Esophagus (tissue), 2 donors: ENCODE measurements around the gene KCTD5. TPM values are rescaled to one million over a fixed set of nuclear protein-coding genes. Genes with fewer than 3 reads are reported as not detected.
"Not testable (repeated sequence)": the region's sequence is repeated elsewhere in the genome, so short reads cannot be mapped to it uniquely, and the experiment has no call there.

ENCODE experiments used
- H3K27ac ChIP-seq, 2 donors: one replicate each; pipeline ENCODE4 v1.5.1; 2013; ENCODE audit warnings: low read depth in 2 of 2, mild to moderate bottlenecking in 2 of 2, inconsistent platforms in 1 of 2, low read length in 1 of 2, moderate library complexity in 1 of 2
- H3K27me3 ChIP-seq, 2 donors: one replicate each; pipeline ENCODE4 v1.6.1; 2013; ENCODE audit warnings: low read length in 2 of 2, control low read depth in 1 of 2, mild to moderate bottlenecking in 1 of 2; ENCODE audit not compliant: insufficient read depth in 2 of 2, control insufficient read depth in 1 of 2
- H3K36me3 ChIP-seq, 2 donors: one replicate each; pipeline ENCODE4 v1.6.1; 2013; ENCODE audit warnings: low read length in 1 of 2; ENCODE audit not compliant: control insufficient read depth in 2 of 2, insufficient read depth in 2 of 2
- H3K4me1 ChIP-seq, 2 donors: one replicate each; pipeline ENCODE4 v1.6.1; 2013; ENCODE audit warnings: low read length in 1 of 2; ENCODE audit not compliant: control insufficient read depth in 2 of 2, insufficient read depth in 2 of 2
- H3K4me3 ChIP-seq, 2 donors: one replicate each; pipeline ENCODE4 v1.5.1; 2013; ENCODE audit warnings: low read length in 2 of 2, mild to moderate bottlenecking in 2 of 2, low read depth in 1 of 2, moderate library complexity in 1 of 2
- H3K9me3 ChIP-seq, 2 donors: one replicate each; pipeline ENCODE4 v1.6.1; 2013; ENCODE audit warnings: mild to moderate bottlenecking in 2 of 2, low read depth in 1 of 2, low read length in 1 of 2, moderate library complexity in 1 of 2; ENCODE audit not compliant: control insufficient read depth in 2 of 2, insufficient read depth in 1 of 2
- WGBS, 2 donors: extraction: QIAGEN DNeasy Blood & Tissue Kit; methylation state at CpG; one replicate each; pipeline ENCODE4 v1.1.7; 2013; 5-methylcytosine and 5-hydroxymethylcytosine counted together
- polyA plus RNA-seq, 2 donors: library from polyadenylated mRNA; stranded (reverse); fragments of 200-250 nt; gene quantifications; one replicate each; pipeline ENCODE4 v1.2.3, GENCODE V29; 2013
- donor health status: healthy with polysubstance abuse.
- donor health status: Bipolar disorder and iron deficiency.

The KCTD5 gene, protein sequence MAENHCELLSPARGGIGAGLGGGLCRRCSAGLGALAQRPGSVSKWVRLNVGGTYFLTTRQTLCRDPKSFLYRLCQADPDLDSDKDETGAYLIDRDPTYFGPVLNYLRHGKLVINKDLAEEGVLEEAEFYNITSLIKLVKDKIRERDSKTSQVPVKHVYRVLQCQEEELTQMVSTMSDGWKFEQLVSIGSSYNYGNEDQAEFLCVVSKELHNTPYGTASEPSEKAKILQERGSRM
- 10 to 100 TPM; 23.1 to 25.4 TPM for polyA plus RNA-seq

GRCh38 chr16:2682209-2683021 is at the start of gene KCTD5:
Gene KCTD5 (plus strand): TSS chr16:2682523. CDS start chr16:2682549, 26 bp downstream.
- WGBS, 2 donors = 1% methylated on average over 73 of the region's 73 CpGs

GRCh38 chr16:2639071-2639721 is 43.1 kb upstream of the KCTD5 start:
- H3K27ac ChIP-seq, H3K4me3 ChIP-seq, H3K27me3 ChIP-seq, H3K36me3 ChIP-seq, H3K9me3 ChIP-seq, H3K4me1 ChIP-seq: not testable (repeated sequence)
- 0% methylated on average over 1 of the region's 12 CpGs; no CpG with 5 or more reads in 1 of the 2 donors for WGBS, 2 donors

More at GRCh38 chr16:2682209-2683021, at the start of gene KCTD5:
- Histone ChIP-seq H3K9me3 (no peaks in the 10 kb centered on the region), H3K4me1 (no peaks in the 10 kb centered on the region), H3K27me3 (no peaks in the 10 kb centered on the region), H3K27ac (peak within 1 kb of the TSS; percentile 81 to 89), H3K36me3 (no peaks in the 10 kb centered on the region), H3K4me3 (peak within 1 kb of the TSS; percentile 92 to 97)

DNA sequence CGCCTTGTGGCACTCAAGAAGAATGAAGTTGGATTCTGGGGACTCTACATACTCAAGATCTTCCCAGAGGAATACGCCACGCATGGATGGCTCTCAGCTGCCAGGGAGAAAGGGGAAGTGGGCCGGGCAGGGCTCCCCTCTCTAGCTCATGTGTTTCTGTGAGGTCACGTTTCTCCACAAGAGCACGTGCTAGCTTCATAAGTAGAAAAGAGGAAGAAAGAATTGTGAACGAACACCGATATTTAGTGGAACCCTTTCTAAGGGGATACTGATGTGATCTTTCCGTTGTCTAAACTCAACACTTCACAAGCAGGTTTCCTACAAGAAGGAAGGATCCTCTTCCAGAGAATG is 42.6 kb upstream of the KCTD5 start:
- 65 to 81% methylated on average over 6 to 9 of the region's 9 CpGs for WGBS, 2 donors
- not testable (repeated sequence) for H3K27ac ChIP-seq, H3K4me1 ChIP-seq

DNA sequence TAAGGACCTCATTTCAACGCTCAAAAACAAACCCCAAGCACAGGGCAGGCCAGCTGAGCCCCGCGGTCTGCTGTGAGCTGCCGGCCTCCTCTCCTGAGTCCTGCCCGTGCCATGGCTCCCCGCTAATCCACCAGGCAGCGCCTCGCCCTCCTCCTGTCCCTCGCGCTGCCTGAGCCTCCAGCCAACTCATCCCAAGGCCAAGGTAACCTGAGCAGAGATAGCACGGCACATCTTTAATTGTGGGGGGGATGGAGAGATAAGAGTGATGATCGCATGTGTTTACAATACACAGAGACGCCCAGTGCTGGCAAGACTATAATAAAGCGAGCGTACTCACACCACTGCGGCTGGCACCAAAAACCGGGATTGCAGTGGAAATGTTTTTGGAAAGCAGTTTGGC is 39.8 kb upstream of the KCTD5 start:
- 90 to 92% methylated on average over 4 to 5 of the region's 17 CpGs for WGBS, 2 donors
- H3K4me3 ChIP-seq, H3K27ac ChIP-seq, H3K4me1 ChIP-seq, H3K9me3 ChIP-seq, H3K27me3 ChIP-seq, H3K36me3 ChIP-seq: not testable (repeated sequence)

More for the DNA sequence above, 42.6 kb upstream of the KCTD5 start:
- H3K36me3 ChIP-seq, H3K9me3 ChIP-seq, H3K4me3 ChIP-seq, H3K27me3 ChIP-seq: not testable (repeated sequence)

GRCh38 chr16:2644754-2645453 is 37.4 kb upstream of the KCTD5 start:
- H3K27me3 ChIP-seq, H3K9me3 ChIP-seq, H3K27ac ChIP-seq, H3K4me1 ChIP-seq, H3K36me3 ChIP-seq, H3K4me3 ChIP-seq: not testable (repeated sequence)
- WGBS, 2 donors = no CpG with 5 or more reads among the region's 12 CpGs

DNA sequence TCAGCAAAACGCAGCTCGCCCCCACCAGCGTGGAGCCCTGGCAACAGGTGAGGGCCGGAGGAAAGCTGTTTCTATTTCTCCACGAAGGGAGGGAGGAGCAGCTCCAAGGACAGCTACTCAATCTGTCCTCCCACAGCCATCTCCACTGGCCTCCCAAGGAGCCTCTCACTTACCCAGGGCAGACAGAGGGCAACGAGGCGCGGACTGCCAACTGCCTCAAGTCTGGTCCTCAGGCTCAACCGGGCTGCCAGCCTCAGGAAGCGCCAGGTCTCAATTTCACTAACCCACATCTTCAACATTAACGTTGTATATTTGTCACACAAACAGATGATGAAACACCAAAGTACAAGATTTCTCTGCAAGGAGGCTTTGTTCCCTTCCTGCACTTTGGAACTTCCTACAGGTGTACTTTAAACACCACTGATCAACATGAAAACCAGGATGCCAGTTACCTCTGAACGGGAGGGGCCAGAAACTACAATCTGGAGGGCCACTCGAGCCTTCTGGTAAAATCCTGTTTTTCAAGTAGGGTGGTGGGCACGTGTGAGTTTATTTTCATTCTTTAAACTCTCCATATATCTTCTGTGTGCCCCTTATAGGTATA is 31.0 kb upstream of the KCTD5 start:
- H3K4me1 ChIP-seq, H3K36me3 ChIP-seq, H3K27ac ChIP-seq, H3K27me3 ChIP-seq, H3K9me3 ChIP-seq, H3K4me3 ChIP-seq: not testable (repeated sequence)
- no CpG with 5 or more reads among the region's 14 CpGs for WGBS, 2 donors

DNA sequence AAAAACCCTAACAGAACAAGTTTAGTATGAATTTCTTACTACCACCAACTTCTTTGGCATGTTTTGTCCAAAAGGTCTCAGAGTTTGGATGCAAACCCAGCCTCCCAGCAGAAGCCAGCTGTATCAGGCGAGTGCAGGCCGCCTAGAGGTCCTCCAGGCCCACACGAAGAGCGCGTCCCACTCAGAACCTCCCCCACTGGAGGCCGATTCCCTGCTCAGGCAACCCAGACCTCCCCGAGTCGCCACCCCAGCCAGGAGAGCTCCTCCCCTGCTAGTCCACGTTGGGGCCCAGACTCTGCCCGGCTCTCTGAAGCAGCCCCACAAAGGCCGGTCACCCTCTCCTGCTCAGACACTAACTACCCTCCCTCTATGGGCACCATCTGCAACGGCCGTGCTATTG is 28.4 kb upstream of the KCTD5 start:
- not testable (repeated sequence) for H3K36me3 ChIP-seq, H3K27me3 ChIP-seq, H3K9me3 ChIP-seq, H3K4me1 ChIP-seq, H3K4me3 ChIP-seq, H3K27ac ChIP-seq
- WGBS, 2 donors = no CpG with 5 or more reads among the region's 13 CpGs

GRCh38 chr16:2654949-2655348 is 27.4 kb upstream of the KCTD5 start:
- not testable (repeated sequence) for H3K36me3 ChIP-seq, H3K27ac ChIP-seq, H3K4me3 ChIP-seq, H3K9me3 ChIP-seq, H3K27me3 ChIP-seq, H3K4me1 ChIP-seq
- 51% methylated on average over 2 of the region's 8 CpGs; no CpG with 5 or more reads in 1 of the 2 donors for WGBS, 2 donors

DNA sequence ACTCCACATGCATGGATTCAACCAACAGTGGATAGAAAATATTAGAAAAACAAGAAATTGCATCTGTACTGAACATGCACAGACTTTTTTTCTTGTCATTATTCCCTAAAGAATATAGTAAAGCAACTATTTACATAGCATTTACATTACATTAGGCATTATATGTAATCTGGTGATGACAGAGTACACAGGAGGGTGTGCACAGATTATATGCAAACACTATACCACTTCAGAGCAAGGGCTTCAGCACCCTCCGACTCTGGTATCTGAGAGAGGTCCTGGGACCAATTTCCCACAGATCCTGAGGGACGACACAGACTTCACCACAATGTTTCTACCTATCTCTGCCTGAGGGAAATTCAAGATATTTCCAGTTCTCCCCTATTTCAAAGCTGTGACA is 25.3 kb upstream of the KCTD5 start:
- no peak overlapping the region for H3K27ac ChIP-seq
- WGBS, 2 donors = 35 to 60% methylated on average over 2 of the region's 2 CpGs
- no peaks in the 10 kb centered on the region for H3K4me1 ChIP-seq
- H3K27me3 ChIP-seq = no peaks in the 10 kb centered on the region
- H3K9me3 ChIP-seq = no peaks in the 10 kb centered on the region
- no peak overlapping the region for H3K4me3 ChIP-seq
- no peaks in the 10 kb centered on the region for H3K36me3 ChIP-seq
